Lower lobe of right lung (tissue), 2 donors: Measurements from ENCODE around the gene DNAJA2. TPM values are rescaled to one million over a fixed set of nuclear protein-coding genes. Genes with fewer than 3 reads are reported as not detected.

ENCODE experiments used
- ATAC-seq, 2 donors: fragments of 200-7000 bp; cut with Tn5 transposase; one replicate each; pipeline ENCODE4 v1.9.1; 2020 to 2022; ENCODE audit warnings: mild to moderate bottlenecking in 2 of 2, moderate library complexity in 2 of 2
- DNase-seq: peaks from one replicate; pipeline ENCODE4 v3.0.0-alpha.2; 2020
- H3K27ac ChIP-seq: fragments of 200-600 bp; one replicate; pipeline ENCODE4 v1.8.0; 2022
- H3K27me3 ChIP-seq: fragments of 200-600 bp; one replicate; pipeline ENCODE4 v1.8.0; 2022; ENCODE audit warnings: low read depth
- H3K36me3 ChIP-seq: fragments of 200-600 bp; one replicate; pipeline ENCODE4 v1.8.0; 2022; ENCODE audit warnings: mild to moderate bottlenecking
- H3K4me1 ChIP-seq: fragments of 200-600 bp; one replicate; pipeline ENCODE4 v1.8.0; 2022
- H3K4me3 ChIP-seq: fragments of 200-600 bp; one replicate; pipeline ENCODE4 v1.8.0; 2022; ENCODE audit warnings: mild to moderate bottlenecking
- H3K9me3 ChIP-seq: fragments of 200-600 bp; one replicate; pipeline ENCODE4 v1.8.0; 2022
- intact Hi-C: fragments of 100-400 bp; cut with DNase I; formaldehyde crosslinking; loops from one replicate; pipeline ENCODE4 v1.11.0; 2022
- total RNA-seq: library from RNA; stranded (reverse); fragmentation: NEBNext Ultra II Directional; extraction: Animal tissue kit (Norgen Biotek cat#: 25700); gene quantifications from one replicate; pipeline ENCODE4 v1.2.1, GENCODE V29; 2021
- TF ChIP-seq, protein P1 (sequence below): fragments of 200-600 bp; IDR thresholded peaks from one replicate; pipeline ENCODE4 v1.8.0; 2022; ENCODE audit warnings: antibody characterized with exemption, mild to moderate bottlenecking
- donor health status: DM: no; HTN: yes; CAD: no; lungs with severe emphysema.

DNAJA2 gene
- total RNA-seq, 1 donor from 2014 or later = 53.1 TPM

DNA sequence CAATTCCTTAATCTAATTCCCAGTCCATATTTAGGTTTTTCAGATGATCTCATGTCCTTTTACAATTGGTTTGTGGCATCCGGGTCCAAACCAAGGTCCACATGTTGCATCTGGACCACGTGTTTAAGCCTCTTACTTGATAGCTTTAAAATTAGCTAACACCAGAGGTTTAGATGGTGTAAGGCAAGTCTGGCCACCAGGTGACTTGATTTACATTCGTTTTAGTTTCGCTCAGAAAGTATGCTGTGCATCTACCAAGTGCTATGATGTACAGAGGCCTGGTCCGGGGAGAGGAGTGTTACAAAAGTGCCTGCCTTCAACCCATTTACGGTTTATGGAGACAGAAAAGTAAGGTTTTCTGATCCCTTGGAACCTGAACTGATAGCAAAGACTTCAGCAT, 878 bp upstream of the DNAJA2 start:
- H3K36me3 ChIP-seq = peaks cover 25% of the 10 kb centered on the region
- TF ChIP-seq, protein P1, sequence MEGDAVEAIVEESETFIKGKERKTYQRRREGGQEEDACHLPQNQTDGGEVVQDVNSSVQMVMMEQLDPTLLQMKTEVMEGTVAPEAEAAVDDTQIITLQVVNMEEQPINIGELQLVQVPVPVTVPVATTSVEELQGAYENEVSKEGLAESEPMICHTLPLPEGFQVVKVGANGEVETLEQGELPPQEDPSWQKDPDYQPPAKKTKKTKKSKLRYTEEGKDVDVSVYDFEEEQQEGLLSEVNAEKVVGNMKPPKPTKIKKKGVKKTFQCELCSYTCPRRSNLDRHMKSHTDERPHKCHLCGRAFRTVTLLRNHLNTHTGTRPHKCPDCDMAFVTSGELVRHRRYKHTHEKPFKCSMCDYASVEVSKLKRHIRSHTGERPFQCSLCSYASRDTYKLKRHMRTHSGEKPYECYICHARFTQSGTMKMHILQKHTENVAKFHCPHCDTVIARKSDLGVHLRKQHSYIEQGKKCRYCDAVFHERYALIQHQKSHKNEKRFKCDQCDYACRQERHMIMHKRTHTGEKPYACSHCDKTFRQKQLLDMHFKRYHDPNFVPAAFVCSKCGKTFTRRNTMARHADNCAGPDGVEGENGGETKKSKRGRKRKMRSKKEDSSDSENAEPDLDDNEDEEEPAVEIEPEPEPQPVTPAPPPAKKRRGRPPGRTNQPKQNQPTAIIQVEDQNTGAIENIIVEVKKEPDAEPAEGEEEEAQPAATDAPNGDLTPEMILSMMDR = no peak
- peaks cover 34% of the 10 kb centered on the region for H3K4me1 ChIP-seq
- DNase-seq (no peak), ATAC-seq (no peak)
- no peaks in the 10 kb centered on the region for H3K27me3 ChIP-seq
- H3K27ac ChIP-seq = peak overlapping the region; percentile 92
- H3K9me3 ChIP-seq = no peaks in the 10 kb centered on the region
- intact Hi-C loops = no loop called here
- peak overlapping the region; percentile 90 for H3K4me3 ChIP-seq

DNA sequence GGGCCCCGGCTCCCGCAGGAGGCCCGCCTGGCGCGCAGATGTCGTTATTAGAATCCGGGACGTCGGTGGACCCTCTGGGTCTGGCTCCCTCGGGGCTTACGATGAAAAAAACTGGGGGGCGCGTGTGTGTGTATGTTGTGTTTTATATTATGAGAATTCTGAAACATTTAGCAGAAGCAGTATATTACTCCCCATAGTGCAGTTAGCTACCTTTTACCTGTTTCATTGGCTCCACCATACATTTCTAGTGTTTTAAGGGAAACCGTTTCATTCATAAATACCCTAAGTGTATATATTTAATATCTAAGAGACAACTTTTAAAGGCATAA, 486 bp upstream of the DNAJA2 start:
- TF ChIP-seq, protein P1 = no peak
- DNase-seq = no peak
- Histone ChIP-seq H3K9me3 (no peaks in the 10 kb centered on the region), H3K4me3 (peak overlapping the region; percentile 90), H3K4me1 (peaks cover 35% of the 10 kb centered on the region), H3K27ac (peak overlapping the region; percentile 92), H3K36me3 (peaks cover 28% of the 10 kb centered on the region), H3K27me3 (no peaks in the 10 kb centered on the region)
- intact Hi-C loops = no loop called here
- no peak for ATAC-seq

DNA sequence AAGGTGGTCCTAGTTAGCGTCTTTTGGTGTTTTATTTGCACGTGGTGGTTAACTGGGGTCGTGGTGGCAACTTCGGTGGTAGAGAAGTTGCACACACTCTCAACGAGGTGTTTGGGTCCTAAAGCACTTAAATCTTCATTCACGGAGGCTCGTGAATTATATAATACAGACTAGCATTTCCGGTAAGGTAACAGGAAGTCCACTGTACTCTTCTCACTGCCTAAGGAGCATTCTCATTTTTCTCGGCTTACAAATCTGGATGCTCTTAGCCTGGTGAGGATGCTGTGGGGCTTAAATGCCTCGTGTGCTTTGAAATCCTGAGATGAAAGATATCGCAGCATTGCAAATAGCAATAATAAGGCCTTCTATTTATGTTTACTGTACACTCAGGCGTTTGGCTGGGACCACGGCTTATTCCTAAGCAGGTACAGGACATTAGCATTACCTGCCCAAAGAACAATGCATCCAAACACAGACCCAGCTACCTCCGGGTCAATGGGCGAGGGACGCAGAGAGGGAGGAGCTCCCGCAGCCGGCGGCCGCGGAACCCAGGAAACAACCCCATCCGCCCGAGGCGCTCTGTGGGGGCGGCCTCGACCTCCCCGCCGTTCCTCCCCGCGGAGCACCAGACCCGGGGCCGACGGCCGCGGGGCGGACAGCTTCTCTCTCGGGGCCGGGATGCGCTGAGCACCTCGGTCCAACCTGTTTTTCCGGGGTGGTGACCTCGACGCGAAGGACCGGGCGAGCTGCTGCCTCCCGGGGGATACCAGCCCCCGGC, 856 bp downstream of the DNAJA2 start:
- H3K4me1 ChIP-seq = peaks cover 35% of the 10 kb centered on the region
- ATAC-seq = peak; percentile 33 to 59
- peak; percentile 68 for DNase-seq
- intact Hi-C loops = no loop called here
- H3K27ac ChIP-seq = peak overlapping the region; percentile 92
- TF ChIP-seq, protein P1 = no peak
- H3K4me3 ChIP-seq = peak overlapping the region; percentile 90
- no peaks in the 10 kb centered on the region for H3K27me3 ChIP-seq
- H3K36me3 ChIP-seq = peaks cover 41% of the 10 kb centered on the region
- H3K9me3 ChIP-seq = no peaks in the 10 kb centered on the region

DNA sequence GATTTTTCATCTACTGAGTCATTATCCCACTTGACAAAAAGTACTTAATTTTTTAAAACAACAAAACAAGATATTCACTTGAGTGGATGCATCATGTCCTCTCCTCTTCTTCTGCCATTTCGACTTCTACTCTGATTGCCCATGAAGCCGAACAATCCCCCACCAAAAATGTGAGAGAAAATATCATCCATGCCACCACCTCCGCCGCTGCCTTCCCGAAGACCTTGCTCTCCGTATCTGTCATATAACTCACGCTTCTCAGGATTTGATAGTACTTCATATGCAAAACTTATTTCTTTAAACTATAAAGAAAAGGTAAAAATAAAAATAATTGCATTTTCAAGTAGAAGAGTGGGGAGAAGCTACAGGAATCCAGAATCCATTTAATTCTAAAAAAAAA, 2.2 kb downstream of the DNAJA2 start:
- H3K9me3 ChIP-seq = no peaks in the 10 kb centered on the region
- ATAC-seq (no peak), DNase-seq (no peak)
- H3K27ac ChIP-seq = no peak overlapping the region
- intact Hi-C loops = no loop called here
- H3K27me3 ChIP-seq = no peaks in the 10 kb centered on the region
- H3K4me1 ChIP-seq = peaks cover 35% of the 10 kb centered on the region
- H3K4me3 ChIP-seq = no peak overlapping the region
- TF ChIP-seq, protein P1 = no peak
- peaks cover 55% of the 10 kb centered on the region for H3K36me3 ChIP-seq

DNA sequence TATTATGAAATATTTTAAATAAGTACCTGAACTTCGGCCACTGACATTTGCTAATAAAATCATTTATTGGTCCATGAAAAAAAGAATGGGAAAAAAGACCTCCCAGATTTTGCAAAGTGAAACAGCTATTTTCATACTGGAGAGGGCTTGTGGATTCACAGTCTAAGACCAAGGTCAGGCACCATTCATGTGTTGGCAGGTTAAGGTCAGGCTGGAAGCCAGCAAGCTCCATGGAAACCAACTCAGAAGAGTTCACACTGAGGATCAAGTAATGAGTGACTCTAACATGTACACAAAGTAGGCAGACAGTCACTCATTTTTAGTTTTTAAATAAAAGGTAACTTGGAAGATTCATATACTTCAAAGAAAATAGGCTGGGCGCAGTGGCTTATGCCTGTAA, 3.4 kb downstream of the DNAJA2 start:
- TF ChIP-seq, protein P1 = no peak
- DNase-seq = no peak

More for the DNA sequence above, 3.4 kb downstream of the DNAJA2 start:
- H3K9me3 ChIP-seq = no peaks in the 10 kb centered on the region
- H3K27ac ChIP-seq = no peak overlapping the region
- no peak overlapping the region for H3K4me3 ChIP-seq
- H3K36me3 ChIP-seq = peaks cover 66% of the 10 kb centered on the region
- peaks cover 35% of the 10 kb centered on the region for H3K4me1 ChIP-seq
- no peak for ATAC-seq
- intact Hi-C loops = no loop called here
- H3K27me3 ChIP-seq = no peaks in the 10 kb centered on the region
